HepG2 (cell line): ENCODE measurements around the gene GRIK3. TPM values are rescaled to one million over a fixed set of nuclear protein-coding genes. Genes with fewer than 3 reads are reported as not detected.
A peak's percentile ranks its signal among the peaks of the same experiment; 100 is the strongest.

ENCODE experiments used
- BCLAF1 ChIP-seq: fragments of 450-650 bp; IDR thresholded peaks from 2 replicates; pipeline ENCODE4 v1.6.1; 2017; ENCODE audit warnings: mild to moderate bottlenecking
- CREBL2 ChIP-seq: sonication (generic); formaldehyde crosslinking; IDR thresholded peaks from 2 replicates; pipeline ENCODE4 v1.8.1; 2023; ENCODE audit warnings: missing genetic modification reagents, mild to moderate bottlenecking, borderline replicate concordance
- CREM ChIP-seq, 2 experiments: sonication (generic) in 1 of 2; formaldehyde crosslinking in 1 of 2; IDR thresholded peaks; 2 replicates each; pipeline versions ENCODE4 v1.4.0 to v1.6.1; 2016 to 2020; ENCODE audit warnings: antibody characterized with exemption in 1 of 2, mild to moderate bottlenecking in 1 of 2, missing genetic modification reagents in 1 of 2
- FOSL2 ChIP-seq: sonication (generic); formaldehyde crosslinking; IDR thresholded peaks from 2 replicates; pipeline ENCODE4 v1.4.0; 2020; ENCODE audit warnings: missing genetic modification reagents
- GZF1 ChIP-seq: sonication (generic); formaldehyde crosslinking; IDR thresholded peaks from 2 replicates; pipeline ENCODE4 v1.5.1; 2020; ENCODE audit warnings: mild to moderate bottlenecking, missing genetic modification reagents
- IKZF1 ChIP-seq: fragments of 450-650 bp; IDR thresholded peaks from 2 replicates; pipeline ENCODE4 v1.7.1; 2016
- KLF12 ChIP-seq: sonication (generic); formaldehyde crosslinking; IDR thresholded peaks from 2 replicates; pipeline ENCODE4 v1.4.0; 2020; ENCODE audit warnings: missing genetic modification reagents, borderline replicate concordance
- MBNL3 ChIP-seq: fragments of 250-450 bp; sonication (Bioruptor Pico); conservative IDR thresholded peaks from 2 replicates; pipeline ENCODE4 v1.8.0; 2022; ENCODE audit warnings: mild to moderate bottlenecking, inconsistent platforms
- PHF5A ChIP-seq: IDR thresholded peaks from one replicate; pipeline ENCODE4 v1.6.1; 2018; ENCODE audit warnings: low read depth, missing genetic modification reagents; ENCODE audit not compliant: unreplicated experiment
- SKI ChIP-seq: fragments of 450-650 bp; IDR thresholded peaks from one replicate; pipeline ENCODE4 v1.6.1; 2018; ENCODE audit warnings: mild to moderate bottlenecking; ENCODE audit not compliant: partially characterized antibody
- SP1 ChIP-seq, 2 experiments: fragments of 450-650 bp in 1 of 2; sonication (generic) in 1 of 2; formaldehyde crosslinking in 1 of 2; IDR thresholded peaks; 2 replicates each; pipeline versions ENCODE4 v1.4.0 to v1.6.1; 2016 to 2020; ENCODE audit warnings: missing genetic modification reagents in 1 of 2
- TCF12 ChIP-seq, 2 experiments: fragments of 450-650 bp in 1 of 2; sonication (generic) in 1 of 2; formaldehyde crosslinking in 1 of 2; IDR thresholded peaks; 2 replicates each; pipeline versions ENCODE4 v1.6.1 to v1.8.0; 2017 to 2022; ENCODE audit warnings: antibody characterized with exemption in 1 of 2, mild to moderate bottlenecking in 1 of 2, missing genetic modification reagents in 1 of 2, moderate library complexity in 1 of 2
- WIZ ChIP-seq: sonication (generic); formaldehyde crosslinking; IDR thresholded peaks from 2 replicates; pipeline ENCODE4 v1.5.1; 2020; ENCODE audit warnings: mild to moderate bottlenecking, missing genetic modification reagents
- ZNF275 ChIP-seq: sonication (generic); formaldehyde crosslinking; IDR thresholded peaks from 2 replicates; pipeline ENCODE4 v1.8.0; 2022; ENCODE audit warnings: missing genetic modification reagents, mild to moderate bottlenecking, inconsistent platforms, borderline replicate concordance
- ZNF33B ChIP-seq: sonication (generic); formaldehyde crosslinking; IDR thresholded peaks from 2 replicates; pipeline ENCODE4 v1.5.1; 2020; ENCODE audit warnings: mild to moderate bottlenecking, missing genetic modification reagents
- ZNF382 ChIP-seq: sonication (generic); formaldehyde crosslinking; IDR thresholded peaks from 2 replicates; pipeline ENCODE4 v1.5.0; 2020; ENCODE audit warnings: missing genetic modification reagents, mild to moderate bottlenecking, borderline replicate concordance
- ZNF543 ChIP-seq: sonication (generic); formaldehyde crosslinking; IDR thresholded peaks from 2 replicates; pipeline ENCODE4 v1.4.0; 2020; ENCODE audit warnings: mild to moderate bottlenecking, missing genetic modification reagents
- ZNF550 ChIP-seq: sonication (generic); formaldehyde crosslinking; IDR thresholded peaks from 2 replicates; pipeline ENCODE4 v1.4.0; 2020; ENCODE audit warnings: mild to moderate bottlenecking, missing genetic modification reagents, borderline replicate concordance
- ZNF607 ChIP-seq: sonication (generic); formaldehyde crosslinking; IDR thresholded peaks from 2 replicates; pipeline ENCODE4 v1.5.1; 2020; ENCODE audit warnings: missing genetic modification reagents, mild to moderate bottlenecking, borderline replicate concordance
- ZNF619 ChIP-seq: sonication (generic); formaldehyde crosslinking; IDR thresholded peaks from 2 replicates; pipeline ENCODE4 v1.4.0; 2020; ENCODE audit warnings: mild to moderate bottlenecking, missing genetic modification reagents
- ZNF768 ChIP-seq: sonication (generic); formaldehyde crosslinking; IDR thresholded peaks from 2 replicates; pipeline ENCODE4 v1.4.0; 2020; ENCODE audit warnings: missing genetic modification reagents
- ZSCAN25 ChIP-seq: sonication (generic); formaldehyde crosslinking; IDR thresholded peaks from 2 replicates; pipeline ENCODE4 v1.8.0; 2022; ENCODE audit warnings: mild to moderate bottlenecking, missing genetic modification reagents
- polyA plus RNA-seq, 8 experiments: library from polyadenylated mRNA; depleted of rRNA in 3 of 8; stranded (reverse) in 7 of 8; unstranded in 1 of 8; fragments of >200 nt; fragmentation: Illumina TruSeq in 4 of 8; extraction: Trizol in 4 of 8; gene quantifications; 2 replicates each; pipeline versions ENCODE4 v1.2.1 to v1.2.3, GENCODE V29; 2011 to 2016; ENCODE audit warnings: low read depth in 4 of 8, missing spikeins in 1 of 8, mixed read lengths in 1 of 8; ENCODE audit not compliant: insufficient read depth in 1 of 8
- total RNA-seq, 5 experiments: library from RNA; depleted of rRNA; stranded (reverse); fragments of >200 nt; fragmentation: Illumina TruSeq; extraction: Trizol; gene quantifications; 2 replicates each; pipeline ENCODE4 v1.2.3, GENCODE V29; 2016; ENCODE audit warnings: low read depth in 1 of 5
- TF ChIP-seq, protein P1 (sequence below): sonication (generic); formaldehyde crosslinking; IDR thresholded peaks from 2 replicates; pipeline ENCODE4 v1.4.0; 2020; ENCODE audit warnings: low read depth, missing genetic modification reagents

GRIK3 gene
- total and polyA plus RNA-seq, 2 of the 13 experiments (the other 11 are each of a cell fraction or from before 2014, with no cell fraction given) = not detected

DNA sequence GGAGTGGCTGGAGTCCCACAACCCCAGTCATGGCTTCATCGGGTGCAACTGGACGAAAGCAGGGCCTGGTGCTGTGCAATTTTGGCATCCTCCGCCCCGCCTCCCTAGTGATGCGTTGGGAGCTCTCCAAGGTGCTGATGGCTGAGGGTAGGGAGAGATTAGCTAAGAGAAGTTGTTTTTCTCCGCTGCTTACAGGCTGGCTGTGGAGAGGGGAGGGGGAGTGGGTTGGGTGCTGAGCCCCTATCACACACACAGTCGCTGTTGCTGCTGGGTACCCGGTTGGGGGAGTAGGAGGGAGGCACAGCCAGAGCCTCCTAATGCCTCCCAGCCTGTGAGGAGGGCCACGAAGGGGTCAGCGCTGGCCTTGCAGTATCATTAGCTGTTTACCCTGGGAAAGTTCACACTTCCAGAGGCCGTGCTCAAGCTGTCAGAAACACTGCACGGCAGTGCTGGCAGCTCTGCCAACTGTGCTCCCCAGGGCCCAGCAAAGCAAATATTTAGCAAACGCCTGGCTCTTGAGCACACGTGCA lies 110.0 kb downstream of the GRIK3 start (continued):
- TF ChIP-seq ZSCAN25 (CRISPR knock-in tag) = no peak
- TF ChIP-seq ZNF275 (CRISPR knock-in tag) = no peak
- no peak for TF ChIP-seq MBNL3 (CRISPR knock-in tag)
- no peak for TF ChIP-seq ZNF33B (CRISPR knock-in tag)
- no peak for TF ChIP-seq ZNF768 (CRISPR knock-in tag)
- TF ChIP-seq FOSL2 (CRISPR knock-in tag) = 0 out of 2 replicates have a peak, but pooled peaks have one; percentile 8
- no peak for TF ChIP-seq PHF5A (CRISPR knock-in tag)
- no peak for TF ChIP-seq CREBL2 (CRISPR knock-in tag)
- TF ChIP-seq KLF12 (CRISPR knock-in tag) = peak; percentile 25; the same call in 1 of the 2 replicates
- TF ChIP-seq IKZF1 = no peak
- TF ChIP-seq CREM (IDR thresholded peaks at IDR 0.05) = no peak
- no peak for TF ChIP-seq CREM (CRISPR knock-in tag; IDR thresholded peaks at IDR 0.05)
- peak; percentile 86; the same call in 1 of the 2 replicates for TF ChIP-seq WIZ (CRISPR knock-in tag)
- no peak for TF ChIP-seq ZNF382
- TF ChIP-seq ZNF607 = 0 out of 2 replicates have a peak, but pooled peaks have one; percentile 41
- TF ChIP-seq TCF12 (IDR thresholded peaks at IDR 0.05) = no peak
- no peak for TF ChIP-seq TCF12 (CRISPR knock-in tag; IDR thresholded peaks at IDR 0.05)
- TF ChIP-seq SKI = no peak
- no peak for TF ChIP-seq ZNF619
- no peak for TF ChIP-seq ZNF550
- no peak for TF ChIP-seq ZNF543 (CRISPR knock-in tag)
- TF ChIP-seq GZF1 (CRISPR knock-in tag) = no peak
- TF ChIP-seq, protein P1, sequence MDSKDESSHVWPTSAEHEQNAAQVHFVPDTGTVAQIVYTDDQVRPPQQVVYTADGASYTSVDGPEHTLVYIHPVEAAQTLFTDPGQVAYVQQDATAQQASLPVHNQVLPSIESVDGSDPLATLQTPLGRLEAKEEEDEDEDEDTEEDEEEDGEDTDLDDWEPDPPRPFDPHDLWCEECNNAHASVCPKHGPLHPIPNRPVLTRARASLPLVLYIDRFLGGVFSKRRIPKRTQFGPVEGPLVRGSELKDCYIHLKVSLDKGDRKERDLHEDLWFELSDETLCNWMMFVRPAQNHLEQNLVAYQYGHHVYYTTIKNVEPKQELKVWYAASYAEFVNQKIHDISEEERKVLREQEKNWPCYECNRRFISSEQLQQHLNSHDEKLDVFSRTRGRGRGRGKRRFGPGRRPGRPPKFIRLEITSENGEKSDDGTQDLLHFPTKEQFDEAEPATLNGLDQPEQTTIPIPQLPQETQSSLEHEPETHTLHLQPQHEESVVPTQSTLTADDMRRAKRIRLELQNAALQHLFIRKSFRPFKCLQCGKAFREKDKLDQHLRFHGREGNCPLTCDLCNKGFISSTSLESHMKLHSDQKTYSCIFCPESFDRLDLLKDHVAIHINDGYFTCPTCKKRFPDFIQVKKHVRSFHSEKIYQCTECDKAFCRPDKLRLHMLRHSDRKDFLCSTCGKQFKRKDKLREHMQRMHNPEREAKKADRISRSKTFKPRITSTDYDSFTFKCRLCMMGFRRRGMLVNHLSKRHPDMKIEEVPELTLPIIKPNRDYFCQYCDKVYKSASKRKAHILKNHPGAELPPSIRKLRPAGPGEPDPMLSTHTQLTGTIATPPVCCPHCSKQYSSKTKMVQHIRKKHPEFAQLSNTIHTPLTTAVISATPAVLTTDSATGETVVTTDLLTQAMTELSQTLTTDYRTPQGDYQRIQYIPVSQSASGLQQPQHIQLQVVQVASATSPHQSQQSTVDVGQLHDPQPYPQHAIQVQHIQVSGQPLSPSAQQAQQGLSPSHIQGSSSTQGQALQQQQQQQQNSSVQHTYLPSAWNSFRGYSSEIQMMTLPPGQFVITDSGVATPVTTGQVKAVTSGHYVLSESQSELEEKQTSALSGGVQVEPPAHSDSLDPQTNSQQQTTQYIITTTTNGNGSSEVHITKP (CRISPR knock-in tag) = no peak
- no peak for TF ChIP-seq SP1 (IDR thresholded peaks at IDR 0.05)
- no peak for TF ChIP-seq SP1 (CRISPR knock-in tag; IDR thresholded peaks at IDR 0.05)
- no peak for TF ChIP-seq BCLAF1
